Epithelial cell of esophagus (primary cell): ENCODE results near the gene IL12A.

ENCODE experiments used
- DNase-seq: peaks from one replicate; pipeline ENCODE4 v3.0.0; 2010; ENCODE audit warnings: low read depth
- H3K4me3 ChIP-seq: 2 replicates; pipeline ENCODE4 v1.5.1; 2011; ENCODE audit warnings: mild to moderate bottlenecking, low read length, control low read depth
- TF ChIP-seq, protein P1 (sequence below): IDR thresholded peaks from 2 replicates; pipeline ENCODE4 v1.5.1; 2011; ENCODE audit warnings: low read depth, mild to moderate bottlenecking, low read length, control low read depth, inconsistent platforms; ENCODE audit not compliant: insufficient read depth; ENCODE audit errors: missing control alignments

The IL12A gene

DNA sequence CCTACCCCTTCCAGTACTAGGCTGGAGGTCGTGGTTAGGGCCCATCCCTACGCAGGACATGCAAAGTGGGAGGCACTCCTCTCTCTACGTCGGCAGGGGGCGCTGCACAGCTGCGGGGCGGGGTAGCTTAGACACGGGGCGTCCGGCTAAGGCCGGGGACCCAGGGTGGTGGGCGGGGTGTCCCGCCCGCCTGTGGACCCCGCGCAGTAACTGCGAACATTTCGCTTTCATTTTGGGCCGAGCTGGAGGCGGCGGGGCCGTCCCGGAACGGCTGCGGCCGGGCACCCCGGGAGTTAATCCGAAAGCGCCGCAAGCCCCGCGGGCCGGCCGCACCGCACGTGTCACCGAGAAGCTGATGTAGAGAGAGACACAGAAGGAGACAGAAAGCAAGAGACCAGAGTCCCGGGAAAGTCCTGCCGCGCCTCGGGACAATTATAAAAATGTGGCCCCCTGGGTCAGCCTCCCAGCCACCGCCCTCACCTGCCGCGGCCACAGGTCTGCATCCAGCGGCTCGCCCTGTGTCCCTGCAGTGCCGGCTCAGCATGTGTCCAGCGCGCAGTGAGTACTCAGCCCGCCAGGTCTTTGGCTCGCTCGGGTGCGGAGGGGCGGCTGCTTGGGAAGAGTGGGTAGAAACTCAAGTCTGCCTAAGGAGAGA lies at the start of gene IL12A:
Gene IL12A (plus strand): TSS at position 219 of the 655 bp plus-strand sequence.
- TF ChIP-seq, protein P1, sequence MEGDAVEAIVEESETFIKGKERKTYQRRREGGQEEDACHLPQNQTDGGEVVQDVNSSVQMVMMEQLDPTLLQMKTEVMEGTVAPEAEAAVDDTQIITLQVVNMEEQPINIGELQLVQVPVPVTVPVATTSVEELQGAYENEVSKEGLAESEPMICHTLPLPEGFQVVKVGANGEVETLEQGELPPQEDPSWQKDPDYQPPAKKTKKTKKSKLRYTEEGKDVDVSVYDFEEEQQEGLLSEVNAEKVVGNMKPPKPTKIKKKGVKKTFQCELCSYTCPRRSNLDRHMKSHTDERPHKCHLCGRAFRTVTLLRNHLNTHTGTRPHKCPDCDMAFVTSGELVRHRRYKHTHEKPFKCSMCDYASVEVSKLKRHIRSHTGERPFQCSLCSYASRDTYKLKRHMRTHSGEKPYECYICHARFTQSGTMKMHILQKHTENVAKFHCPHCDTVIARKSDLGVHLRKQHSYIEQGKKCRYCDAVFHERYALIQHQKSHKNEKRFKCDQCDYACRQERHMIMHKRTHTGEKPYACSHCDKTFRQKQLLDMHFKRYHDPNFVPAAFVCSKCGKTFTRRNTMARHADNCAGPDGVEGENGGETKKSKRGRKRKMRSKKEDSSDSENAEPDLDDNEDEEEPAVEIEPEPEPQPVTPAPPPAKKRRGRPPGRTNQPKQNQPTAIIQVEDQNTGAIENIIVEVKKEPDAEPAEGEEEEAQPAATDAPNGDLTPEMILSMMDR, result peak; percentile 85
- DNase-seq, result peak; percentile 74
- peak within 1 kb of the TSS; percentile 62 for H3K4me3 ChIP-seq

DNA sequence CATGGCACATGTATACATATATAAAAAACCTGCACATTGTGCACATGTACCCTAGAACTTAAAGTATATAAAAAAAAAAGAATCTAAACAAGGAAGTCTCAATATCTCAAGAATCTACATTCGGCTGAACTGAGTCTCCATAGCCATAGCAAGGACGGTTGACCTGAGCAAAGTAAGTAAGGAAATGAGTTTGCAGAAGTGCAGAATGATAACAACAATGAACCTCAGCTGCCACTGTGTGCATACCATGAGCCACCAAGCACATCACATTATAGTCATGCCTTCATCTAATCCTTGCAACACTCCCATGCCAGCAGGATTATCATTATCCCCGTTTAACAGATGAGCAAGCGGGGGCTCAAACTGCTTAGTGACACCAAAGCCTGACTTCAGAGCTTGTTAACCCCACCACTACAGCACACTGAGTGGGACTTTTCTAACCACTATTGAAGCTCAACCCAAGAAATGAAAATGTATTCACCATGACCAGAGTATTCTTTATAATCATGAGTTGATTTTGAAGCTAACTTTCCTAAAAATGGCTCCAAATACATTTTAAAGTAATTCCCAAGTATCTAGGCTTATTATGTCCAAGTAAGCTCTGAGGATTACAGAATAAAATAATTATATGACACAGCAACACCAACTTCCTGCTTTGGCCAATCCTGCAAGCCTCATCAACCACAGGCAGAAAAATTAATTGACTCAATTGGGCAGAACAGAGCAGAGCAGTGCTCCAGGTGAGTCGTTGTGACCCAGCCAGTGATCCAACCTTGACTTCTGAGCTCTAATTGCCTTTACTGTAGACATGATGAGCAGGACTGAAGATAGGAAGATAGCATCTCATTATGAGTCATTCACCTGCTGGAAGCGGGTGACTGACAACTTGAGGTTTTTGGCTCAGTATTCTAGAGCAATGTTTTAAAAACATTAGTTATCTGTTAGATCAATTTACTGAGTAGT lies 47.3 kb upstream of the IL12A start:
- TF ChIP-seq, protein P1, result no peak
- no peak overlapping the region for H3K4me3 ChIP-seq
- DNase-seq, result peak; percentile 41

DNA sequence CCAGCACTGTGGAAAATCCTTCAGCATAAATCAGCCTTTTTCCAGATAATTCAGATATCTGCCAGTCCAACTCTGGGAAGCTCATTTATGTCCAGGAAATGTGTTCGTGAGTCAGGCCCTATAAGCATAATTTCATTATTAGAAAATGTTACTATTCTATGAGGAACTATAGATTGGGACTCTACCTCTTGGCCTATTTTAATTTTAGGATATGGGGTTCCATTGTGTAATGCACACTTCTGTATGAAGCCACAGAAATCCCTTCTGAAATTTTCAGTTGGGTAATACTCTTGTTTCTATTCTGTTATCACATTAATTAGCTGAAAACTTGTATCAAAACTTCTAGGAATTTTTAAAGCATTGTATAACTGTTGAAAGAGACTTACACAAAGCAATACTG lies 43.9 kb upstream of the IL12A start:
- TF ChIP-seq, protein P1, result no peak
- DNase-seq, result no peak
- no peak overlapping the region for H3K4me3 ChIP-seq

DNA sequence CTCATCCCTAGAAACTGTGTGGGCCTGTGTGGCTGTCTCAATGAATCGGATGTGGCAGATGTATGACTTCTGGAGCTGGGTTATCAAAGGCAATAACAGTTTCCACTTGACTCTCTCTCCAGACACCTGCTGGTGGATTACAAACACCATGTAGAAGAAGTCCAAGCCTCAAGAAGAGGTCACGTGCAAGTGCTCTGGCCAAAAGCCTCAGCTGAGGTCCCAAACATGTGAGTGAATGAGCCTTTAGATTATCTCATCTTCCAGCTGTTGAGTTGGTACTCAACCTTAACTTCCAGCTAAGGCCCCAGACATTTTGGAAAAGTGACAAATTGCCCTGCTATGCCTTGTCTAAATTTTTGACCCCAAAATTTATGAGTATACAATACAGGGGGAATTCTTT lies 42.7 kb upstream of the IL12A start:
- H3K4me3 ChIP-seq, result no peak overlapping the region
- TF ChIP-seq, protein P1, result no peak
- no peak for DNase-seq

DNA sequence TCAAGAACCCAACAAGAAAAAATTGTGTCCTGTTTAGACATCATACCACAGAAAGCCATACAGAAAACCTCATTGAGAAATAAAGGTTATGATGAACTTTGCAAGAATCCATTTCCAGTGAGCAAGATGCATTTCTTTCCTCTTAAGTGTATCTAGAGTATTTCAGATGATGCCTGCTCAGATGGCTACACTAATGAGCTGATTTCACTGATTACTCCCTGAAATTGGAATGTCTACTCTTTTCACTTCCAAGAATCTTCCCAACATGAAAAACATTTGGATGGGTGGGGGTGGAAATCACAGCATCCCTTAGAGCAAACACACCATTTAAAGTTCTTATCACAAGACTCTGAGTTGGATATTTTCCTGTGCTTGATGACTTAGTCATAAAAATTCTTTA lies 41.4 kb upstream of the IL12A start:
- no peak overlapping the region for H3K4me3 ChIP-seq
- DNase-seq, result no peak
- TF ChIP-seq, protein P1, result no peak

DNA sequence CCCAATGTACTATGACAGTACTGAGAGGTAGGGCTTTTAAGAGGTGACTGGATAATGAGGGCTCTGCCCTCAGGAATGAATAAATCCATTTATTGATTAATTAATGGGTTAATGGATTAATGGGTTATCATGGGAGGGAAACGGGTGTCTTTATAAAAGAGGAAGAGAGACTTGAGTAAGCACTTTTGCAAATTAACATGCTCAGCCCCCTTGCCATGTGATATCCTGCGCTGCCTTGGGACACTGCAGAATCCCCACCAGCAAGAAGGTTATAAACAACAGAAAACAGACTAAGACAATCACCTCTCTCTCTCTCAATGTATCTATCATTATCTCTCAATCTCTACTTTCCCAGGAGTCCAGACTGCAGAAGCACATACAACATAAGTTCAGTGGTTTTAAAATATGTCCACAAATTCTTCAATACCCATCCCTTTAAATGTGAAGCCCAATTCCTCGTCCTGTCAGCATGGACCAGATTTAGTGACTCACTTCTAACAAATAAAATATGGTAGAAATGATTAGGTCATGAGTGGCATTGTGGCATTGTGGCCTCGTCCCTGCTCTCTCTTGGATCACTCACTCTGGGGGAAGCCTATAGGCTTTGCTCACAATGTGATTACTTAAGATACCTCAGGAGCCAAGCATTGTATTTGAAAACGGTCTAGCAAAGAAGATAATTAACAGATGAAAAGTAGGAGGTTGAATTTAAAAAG lies 40.0 kb upstream of the IL12A start:
- no peak overlapping the region for H3K4me3 ChIP-seq
- DNase-seq, result no peak
- TF ChIP-seq, protein P1, result no peak
